ENCODE data around the gene TMEM62.
"Not testable (repeated sequence)": the region's sequence is repeated elsewhere in the genome, so short reads cannot be mapped to it uniquely, and the experiment has no call there.

Gene TMEM62

GRCh38 chr15:43210172-43210745 is 76.9 kb downstream of the TMEM62 start:
- no peak for DNase-seq (ENCODE audit: low read depth)

GRCh38 chr15:43210807-43211206 is 77.4 kb downstream of the TMEM62 start:
- DNase-seq (ENCODE audit: low read depth), result no peak

- DNase-seq (ENCODE audit: low read depth), result no peak
These were observed 77.9 kb downstream of the TMEM62 start for GRCh38 chr15:43211224-43211735.

- no peak for DNase-seq (ENCODE audit: low read depth)
These were observed 78.9 kb downstream of the TMEM62 start for GRCh38 chr15:43212299-43212698.

GRCh38 chr15:43212951-43213350 is 79.6 kb downstream of the TMEM62 start:
- no peak for DNase-seq (ENCODE audit: low read depth)

- DNase-seq (ENCODE audit: low read depth), result no peak
These were observed 80.1 kb downstream of the TMEM62 start for GRCh38 chr15:43213466-43213865.

GRCh38 chr15:43214169-43214568 is 80.8 kb downstream of the TMEM62 start:
- no peak for DNase-seq (ENCODE audit: low read depth)

GRCh38 chr15:43214592-43215295 is 81.4 kb downstream of the TMEM62 start:
- no peak for DNase-seq (ENCODE audit: low read depth)

GRCh38 chr15:43215961-43216360 is 82.6 kb downstream of the TMEM62 start:
- no peak for DNase-seq (ENCODE audit: low read depth)

GRCh38 chr15:43218908-43219706 is 85.7 kb downstream of the TMEM62 start:
- no peak for DNase-seq (ENCODE audit: low read depth)

- DNase-seq (ENCODE audit: low read depth), result no peak
These were observed 86.8 kb downstream of the TMEM62 start for GRCh38 chr15:43219929-43220928.

GRCh38 chr15:43220991-43221403 is 87.6 kb downstream of the TMEM62 start, which contains the start of gene EPB42:
EPB42 (minus strand) TSS chr15:43221018; CDS start chr15:43220825, 193 bp downstream.
- DNase-seq (ENCODE audit: low read depth), result no peak

GRCh38 chr15:43221422-43221821 is 88.0 kb downstream of the TMEM62 start:
- no peak for DNase-seq (ENCODE audit: low read depth)

GRCh38 chr15:43225201-43225949 is 92.0 kb downstream of the TMEM62 start:
- DNase-seq (ENCODE audit: low read depth), result peak; percentile 17

- DNase-seq (ENCODE audit: low read depth), result not testable (repeated sequence)
These were observed 92.5 kb downstream of the TMEM62 start for GRCh38 chr15:43225950-43226255.

GRCh38 chr15:43226436-43227305 is 93.3 kb downstream of the TMEM62 start:
- no peak for DNase-seq (ENCODE audit: low read depth)

GRCh38 chr15:43229977-43230376 is 96.6 kb downstream of the TMEM62 start:
- DNase-seq (ENCODE audit: low read depth), result no peak

- DNase-seq (ENCODE audit: low read depth), result no peak
These were observed 97.3 kb downstream of the TMEM62 start for GRCh38 chr15:43230640-43231115.

- DNase-seq (ENCODE audit: low read depth), result no peak
These were observed 99.0 kb downstream of the TMEM62 start for GRCh38 chr15:43232289-43232874.
